Stimulated activated CD8-positive, alpha-beta memory T cell treated with anti-CD3 and anti-CD28 coated beads, Interleukin-15, amount 100 ng/mL, for 48 hours (primary cell): ENCODE data around the gene SLC39A13.

Experiments
- DNase-seq, 2 donors: peaks; one replicate each; pipeline ENCODE4 v3.0.0-alpha.2; 2020; ENCODE audit warnings: low read depth in 2 of 2

The SLC39A13 gene

DNA sequence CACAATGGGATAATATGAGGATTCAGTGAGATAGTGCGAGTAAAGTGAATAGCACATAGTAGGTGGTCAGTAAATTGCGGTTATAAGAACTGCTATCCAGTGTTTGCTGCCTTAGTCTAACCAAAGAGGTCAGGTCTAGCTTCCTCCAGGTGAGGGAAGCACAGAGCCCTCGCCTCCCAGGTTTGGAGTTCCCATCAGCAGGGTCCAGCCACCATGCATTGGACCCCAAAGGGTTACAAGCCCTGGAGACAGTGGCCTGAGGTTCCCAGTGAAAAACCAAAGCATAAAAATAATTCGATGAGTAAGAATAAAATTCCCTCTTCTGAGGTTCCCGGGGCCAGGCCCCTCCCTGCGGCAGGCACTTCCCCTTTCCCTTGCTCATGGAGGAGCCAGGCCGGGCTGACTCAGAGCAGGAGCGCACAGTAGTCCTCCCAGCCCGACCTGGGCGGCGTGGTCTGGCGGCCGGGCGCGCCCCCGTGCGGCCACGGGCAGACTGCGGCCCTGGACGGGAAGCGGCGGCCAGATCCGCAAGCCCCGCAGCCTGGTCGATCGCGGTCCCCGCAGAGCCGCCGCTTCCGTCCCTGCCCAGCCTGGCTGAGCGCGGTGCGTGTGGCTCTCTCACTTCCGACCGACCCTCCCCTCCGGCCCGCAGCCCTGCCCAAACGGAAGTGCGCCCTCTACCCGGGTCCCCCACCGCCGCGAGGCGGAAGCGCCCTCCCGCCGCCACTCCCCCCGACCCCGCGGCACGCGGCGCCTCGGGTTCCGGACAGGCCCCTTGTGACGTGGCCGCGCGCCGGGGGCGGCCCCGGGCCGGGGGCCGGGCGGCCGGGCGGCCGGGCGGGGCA lies at the start of gene SLC39A13:
TSS of gene SLC39A13 (plus strand) at position 845 of the 845 bp plus-strand sequence. CDS start 1,505 bp downstream, outside the sequence.
- DNase-seq: peak; percentile 88 to 89

DNA sequence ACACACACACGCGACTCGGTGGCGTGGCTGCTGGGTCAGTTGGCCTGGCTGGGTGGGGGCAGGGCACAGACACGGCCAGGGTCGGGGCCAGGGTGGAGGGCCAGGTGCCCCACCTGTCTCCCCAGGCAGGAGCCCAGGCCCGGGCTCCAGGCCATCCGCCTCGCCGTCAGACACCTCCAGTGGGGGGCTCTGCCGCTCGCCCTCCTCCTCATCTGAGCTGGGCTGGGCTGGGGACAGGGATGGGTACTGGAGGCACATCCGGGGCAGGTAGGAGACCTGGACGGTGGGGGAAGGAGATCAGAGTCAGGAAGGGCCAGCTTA lies 49.7 kb upstream of the SLC39A13 start:
- no peak for DNase-seq

DNA sequence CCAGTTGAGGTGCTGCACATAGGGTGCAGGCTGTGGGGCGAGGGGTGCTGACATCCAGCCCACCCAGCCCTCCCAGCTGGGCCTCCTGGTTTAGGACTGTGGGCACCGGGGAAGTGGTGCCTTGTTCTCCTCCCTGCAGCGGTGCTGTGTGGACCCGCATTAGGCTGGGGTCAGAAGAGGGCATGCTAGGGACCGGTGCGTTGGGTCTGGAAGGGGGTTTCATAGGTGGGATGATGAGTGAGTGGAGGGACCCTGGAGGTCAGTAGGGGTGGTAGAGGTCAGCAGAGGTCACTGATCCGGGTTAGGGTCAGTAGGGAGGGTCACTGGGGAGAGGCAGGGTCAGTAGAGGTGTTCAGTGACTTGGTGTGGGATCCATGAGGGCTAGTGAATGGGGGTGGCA lies 49.2 kb upstream of the SLC39A13 start:
- no peak for DNase-seq

DNA sequence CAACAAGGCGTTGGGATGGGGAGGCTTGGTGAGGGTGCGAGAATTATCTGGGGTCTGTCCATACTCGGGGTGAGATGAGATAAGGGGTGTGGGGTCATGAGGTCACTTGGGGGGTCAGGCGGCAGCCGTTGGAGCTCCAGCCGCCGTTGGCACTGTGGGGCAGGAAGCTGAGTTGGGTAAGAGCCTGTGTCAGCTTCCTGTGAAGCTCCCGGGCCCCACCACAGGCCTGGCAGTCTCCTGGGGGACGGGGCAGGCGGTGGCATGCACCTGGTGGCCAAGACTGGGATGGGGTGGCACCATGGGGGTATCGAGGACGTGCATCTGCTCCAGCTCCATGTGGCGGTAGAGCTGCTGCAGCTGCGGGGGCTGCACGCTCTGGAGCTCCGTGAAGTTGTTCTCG lies 48.8 kb upstream of the SLC39A13 start:
- no peak for DNase-seq

DNA sequence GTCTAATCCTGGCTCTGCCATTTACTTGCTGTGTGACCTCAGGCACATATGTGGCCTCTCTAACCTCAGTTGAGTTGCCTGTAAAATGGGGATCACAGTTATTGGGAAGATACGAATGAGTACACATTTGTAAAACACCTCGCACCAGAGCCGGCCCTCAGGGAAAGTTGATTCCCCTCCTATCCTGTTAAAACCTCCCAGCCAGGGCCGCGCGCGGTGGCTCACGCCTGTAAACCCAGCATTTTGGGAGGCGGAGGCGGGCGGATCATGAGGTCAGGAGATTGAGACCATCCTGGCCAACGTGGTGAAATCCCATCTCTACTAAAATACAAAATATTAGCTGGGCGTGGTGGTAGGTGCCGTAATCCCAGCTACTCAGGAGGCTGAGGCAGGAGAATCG lies 48.0 kb upstream of the SLC39A13 start:
- DNase-seq: no peak

DNA sequence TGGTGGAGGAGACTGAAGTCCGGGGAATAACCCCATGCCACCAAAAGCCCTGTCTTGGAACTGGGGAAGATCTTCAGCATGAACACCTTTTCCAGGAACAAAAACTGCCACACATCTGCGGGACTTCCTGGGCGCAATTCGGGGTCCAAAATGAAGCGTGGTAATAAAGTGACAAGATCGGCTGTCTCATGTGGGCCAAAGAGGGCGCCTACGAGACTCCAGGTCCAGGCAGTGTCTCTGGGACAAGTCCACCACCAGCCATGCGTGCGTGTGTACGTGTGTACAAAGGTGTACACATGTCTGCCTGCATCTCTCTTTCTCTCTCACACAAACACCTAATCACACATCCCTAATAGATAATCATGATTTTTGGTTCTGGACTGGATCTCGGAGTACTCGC lies 47.0 kb upstream of the SLC39A13 start:
- DNase-seq: no peak

DNA sequence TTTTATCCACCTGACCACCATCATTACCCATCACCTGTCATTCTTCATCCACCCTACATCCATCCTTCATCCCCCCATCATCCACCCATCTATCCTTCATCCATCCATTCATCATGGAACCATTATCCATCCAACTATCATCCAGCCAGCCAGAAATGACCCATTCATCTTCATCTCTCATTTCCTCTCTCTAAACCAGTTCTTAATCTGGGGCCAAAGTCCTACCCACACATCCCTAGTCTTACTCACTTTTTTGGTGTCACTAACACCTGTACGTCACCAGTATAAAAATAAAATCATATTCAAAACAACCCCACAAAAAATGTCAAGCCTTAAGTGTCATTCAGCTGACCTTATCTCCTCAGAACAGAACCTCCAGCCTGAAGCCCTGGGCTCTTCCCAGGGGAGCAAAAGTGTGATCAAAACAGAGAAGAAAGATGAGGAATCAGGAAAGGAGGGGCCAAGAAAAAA lies 42.3 kb upstream of the SLC39A13 start:
- DNase-seq: no peak

DNA sequence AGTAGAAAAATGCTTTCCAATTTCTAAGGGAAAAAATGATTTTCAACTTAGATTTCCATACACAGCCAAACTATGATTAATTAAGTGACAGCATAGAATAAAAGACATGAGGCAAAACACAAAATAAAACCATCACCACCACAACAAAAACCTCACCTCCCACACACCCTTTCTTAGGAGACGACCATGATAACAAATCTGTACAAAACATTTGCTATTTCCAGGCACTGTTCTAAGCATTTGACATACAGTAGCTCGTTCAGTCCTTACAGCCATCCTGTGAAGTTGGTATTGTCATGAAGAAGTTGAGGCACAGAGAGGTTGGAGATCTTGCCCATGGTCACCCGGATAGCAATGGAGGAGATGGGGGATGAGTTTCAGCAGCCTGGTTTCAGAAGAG lies 38.7 kb upstream of the SLC39A13 start:
- no peak for DNase-seq

DNA sequence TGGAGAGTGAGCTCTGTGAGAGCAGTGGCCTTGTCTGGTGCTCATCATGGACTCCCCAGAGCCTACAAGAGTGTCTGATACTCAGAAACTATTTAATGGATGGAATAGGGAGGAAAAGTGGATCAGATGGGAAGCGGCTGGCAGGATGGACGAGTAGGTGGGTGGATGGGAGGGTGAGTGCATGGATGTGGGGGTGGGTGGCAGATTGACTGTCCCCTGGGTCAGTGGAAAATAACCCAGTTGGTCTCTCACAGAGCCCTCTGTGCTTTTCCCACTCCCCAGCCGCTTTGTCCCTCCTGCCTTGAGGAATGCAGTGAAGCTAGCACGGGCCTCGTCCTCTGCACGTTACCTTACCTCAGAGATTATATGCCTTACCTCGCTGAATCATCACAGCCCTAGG lies 36.0 kb upstream of the SLC39A13 start:
- no peak for DNase-seq

DNA sequence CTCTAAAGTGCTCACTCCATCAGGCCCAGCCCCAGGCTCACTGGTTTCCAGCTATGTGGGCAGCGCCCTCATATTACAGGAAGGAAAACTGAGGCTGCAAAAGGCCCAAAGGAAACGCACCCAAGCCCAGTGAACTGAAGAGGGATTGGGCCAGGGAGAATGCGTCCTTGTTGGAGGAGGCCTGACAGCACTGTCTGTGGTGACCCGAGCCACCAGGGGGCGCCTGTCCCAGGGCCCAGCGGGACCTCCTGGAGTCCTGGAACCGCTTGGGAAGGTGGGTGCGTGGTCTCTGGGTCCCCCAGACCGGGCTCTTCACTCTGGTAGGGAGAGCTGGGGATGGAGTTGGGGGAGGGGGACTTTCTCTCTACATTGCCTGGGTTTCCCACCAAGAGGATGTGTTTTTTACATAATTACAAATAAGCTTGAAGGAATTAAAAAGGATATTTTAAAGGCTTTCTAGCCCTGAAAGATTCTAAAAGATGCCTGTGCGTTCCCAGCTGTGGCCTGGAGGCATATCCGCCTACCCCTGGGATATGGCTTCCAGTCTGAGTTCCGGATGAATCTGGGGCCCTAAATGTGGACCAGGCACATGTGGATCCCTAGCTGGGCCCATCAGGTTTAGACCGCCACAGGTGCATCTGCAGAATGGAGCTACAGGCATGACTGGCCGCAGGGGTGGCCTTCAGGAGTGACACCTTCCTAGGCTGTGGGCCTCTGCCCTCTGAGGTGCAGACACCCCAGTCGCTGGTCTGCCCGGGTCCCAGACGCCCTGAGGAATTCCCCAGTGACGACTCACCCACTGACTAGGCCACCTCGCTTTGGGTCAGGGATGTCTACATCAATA lies 34.3 kb upstream of the SLC39A13 start:
- peak; percentile 72 to 73 for DNase-seq

DNA sequence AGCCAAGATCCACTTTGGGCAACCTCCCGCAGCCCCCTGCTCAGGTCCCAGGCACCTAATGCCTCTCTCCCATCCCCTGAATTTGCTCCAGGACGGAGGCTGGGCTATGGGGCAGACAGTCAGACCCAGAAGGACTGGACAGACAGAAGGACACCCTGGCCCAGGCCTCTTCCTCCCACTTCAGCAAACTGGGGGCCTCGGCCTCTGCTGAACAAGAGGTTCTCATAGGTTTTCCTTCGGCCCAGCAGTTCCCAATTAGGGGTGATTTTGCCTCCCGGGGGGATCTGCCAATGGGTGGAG lies 33.7 kb upstream of the SLC39A13 start:
- DNase-seq: no peak

DNA sequence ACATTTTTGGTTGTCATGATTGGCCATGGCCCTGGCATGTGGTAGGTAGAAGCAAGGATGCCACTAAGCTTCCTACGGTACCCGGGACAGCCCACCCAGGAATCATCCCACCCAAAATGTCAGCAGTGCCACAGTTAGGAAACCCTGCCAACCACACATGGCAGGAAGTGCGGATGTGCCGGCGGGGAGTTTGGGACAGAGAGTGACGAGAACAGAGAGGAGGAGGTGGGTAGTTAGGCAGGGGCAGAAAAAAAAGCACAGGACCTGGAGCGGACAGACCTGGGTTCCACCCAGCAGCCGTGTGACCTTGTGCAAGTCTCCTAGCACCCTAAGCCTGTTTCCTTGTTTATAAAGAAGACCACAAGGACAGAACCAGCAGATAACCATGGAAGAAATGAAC lies 33.4 kb upstream of the SLC39A13 start:
- DNase-seq: no peak

DNA sequence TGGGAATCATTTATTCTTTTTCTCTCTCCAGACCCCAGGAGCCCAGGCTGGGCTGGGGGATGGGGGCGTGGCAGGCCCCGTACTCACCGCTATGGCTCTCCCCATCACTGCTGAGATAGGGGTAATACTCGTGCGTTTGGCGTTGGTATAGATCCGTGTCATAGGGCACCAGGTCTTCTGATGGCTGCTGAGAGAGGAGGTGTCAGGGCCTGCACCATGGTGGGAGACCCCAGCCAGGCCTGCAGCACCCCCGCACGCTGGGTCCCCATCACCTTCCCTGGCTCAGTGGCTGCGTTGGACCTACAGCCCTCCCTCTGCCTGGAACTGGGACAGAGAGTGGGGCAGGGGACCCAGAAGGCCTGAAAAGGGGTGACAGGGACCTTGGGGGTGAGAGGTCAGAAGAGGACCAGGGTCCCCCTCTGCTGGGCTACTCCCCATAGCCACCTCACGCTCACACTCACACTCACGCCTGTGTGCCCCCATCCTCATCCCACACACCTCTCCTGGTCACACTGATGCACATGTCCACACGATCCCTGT lies 32.8 kb upstream of the SLC39A13 start:
- no peak for DNase-seq

DNA sequence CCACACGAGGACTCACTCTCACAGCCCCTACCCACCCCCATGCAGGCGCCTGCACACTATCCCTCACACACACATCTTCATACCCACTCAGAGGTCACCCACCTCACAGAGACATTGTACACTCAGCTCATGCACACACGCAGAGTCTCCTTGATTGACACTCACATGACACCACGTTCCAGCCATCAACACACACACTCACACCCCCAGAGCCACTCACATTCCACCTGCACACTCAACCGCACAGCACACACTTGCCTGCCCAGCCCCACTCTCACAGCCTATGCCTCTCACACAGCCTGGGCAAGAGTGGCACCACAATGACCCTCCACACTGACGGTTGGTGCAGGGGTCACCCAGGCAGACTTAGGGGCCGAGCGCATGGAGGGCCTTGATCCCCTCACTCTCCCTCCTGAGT lies 32.3 kb upstream of the SLC39A13 start:
- no peak for DNase-seq

DNA sequence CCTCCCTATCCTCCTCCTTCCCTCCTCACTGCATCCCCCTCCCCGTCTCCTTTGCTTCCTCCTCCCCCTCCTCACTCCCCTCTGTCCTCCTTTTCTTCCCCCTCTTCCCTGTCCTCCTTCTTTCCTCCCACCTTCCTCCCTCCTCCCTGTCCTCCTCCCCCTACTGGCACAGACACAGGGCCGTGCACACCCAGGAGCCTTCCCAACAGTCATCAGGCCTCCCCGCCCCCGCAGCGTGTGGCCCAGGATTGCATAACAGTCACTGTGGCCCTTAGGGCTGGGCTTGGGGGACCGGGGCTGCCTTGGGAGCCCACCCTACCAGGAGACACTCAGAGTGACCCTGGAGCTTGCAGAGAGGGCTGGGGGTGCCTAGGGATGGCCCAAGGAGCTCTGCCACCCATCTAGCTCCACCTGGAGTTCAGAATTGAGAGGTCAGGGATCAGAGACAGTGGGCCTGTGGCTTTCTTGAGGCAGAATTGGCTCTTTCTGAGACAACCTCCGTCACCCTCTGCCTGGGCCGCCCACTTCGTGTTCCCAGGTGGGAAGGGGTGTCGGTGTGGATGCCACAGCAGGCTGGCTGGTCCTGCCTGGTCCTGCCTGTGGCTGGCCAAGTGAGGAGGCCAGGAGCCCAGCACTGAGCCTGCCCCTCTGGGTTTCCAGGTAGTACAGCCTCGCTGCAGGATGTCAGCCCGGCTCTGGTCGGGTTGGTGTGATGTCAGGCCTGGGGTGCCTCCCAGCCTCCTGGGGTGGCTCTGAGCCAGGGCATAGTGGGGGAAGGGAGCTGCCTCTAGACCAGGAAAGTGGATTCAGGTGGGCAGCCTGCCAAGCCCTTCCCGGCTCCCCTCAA lies 31.6 kb upstream of the SLC39A13 start:
- DNase-seq: no peak

DNA sequence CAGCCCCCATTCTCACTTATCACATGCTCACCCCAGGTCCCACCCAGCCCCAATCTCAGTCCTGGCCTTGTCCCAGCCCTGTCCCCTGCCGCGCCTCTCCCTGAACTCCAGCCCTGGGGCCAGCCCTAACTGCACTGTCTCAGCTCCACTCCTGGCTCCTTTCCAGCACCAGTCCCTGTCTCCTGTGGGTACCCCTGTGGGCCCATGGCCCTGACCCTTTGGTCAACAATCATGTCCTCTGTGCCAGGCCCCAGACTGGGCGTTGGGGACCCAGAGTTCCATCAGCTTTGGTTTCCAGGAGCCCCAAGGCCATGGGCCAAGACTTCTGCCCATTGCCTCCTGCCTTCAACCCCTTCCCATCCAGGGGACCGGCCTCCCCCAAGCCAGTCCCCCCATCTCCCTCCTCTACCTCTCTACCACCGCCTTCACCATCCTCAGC lies 30.8 kb upstream of the SLC39A13 start:
- no peak for DNase-seq

DNA sequence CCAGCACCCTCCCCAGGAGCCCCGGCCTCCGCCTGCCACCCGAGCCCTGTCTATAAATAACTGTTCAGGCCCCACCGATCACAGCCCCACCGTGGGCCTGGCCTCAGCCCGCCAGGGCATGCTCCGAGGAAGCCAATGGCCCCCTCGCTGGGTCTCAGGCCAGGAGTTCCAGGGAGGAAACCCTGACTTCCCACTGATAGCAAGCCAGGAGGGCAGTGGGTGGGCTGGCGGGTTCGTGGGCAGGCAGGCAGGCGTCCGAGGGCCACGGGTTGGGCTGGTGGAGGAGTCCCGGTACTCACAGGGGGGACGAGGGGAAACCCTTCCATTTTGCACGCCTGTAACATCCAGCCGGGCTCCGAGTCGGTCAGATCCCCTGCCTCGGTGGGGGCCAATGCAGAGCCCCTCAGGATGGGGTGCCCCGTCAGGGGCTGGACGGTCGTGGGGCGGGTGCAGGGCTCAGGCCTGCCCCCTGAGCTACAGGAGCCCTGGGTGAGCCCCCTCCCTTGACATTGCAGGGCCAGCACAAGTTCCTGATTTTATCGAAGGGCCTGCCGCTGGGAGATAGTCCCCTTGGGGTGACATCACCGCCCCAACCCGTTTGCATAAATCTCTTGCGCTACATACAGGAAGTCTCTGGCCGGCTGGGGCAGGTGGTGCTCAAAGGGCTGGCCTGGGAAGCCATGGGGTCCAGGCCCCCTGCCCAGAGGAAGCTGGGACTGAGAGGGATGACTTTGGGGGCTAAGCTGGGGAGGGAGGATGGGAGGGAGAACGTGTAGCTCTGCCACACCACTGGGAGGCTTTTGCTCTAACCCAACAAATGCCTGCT lies 30.2 kb upstream of the SLC39A13 start, which contains the start of gene SPI1:
TSS of gene SPI1 (minus strand) at position 538 of the 826 bp plus-strand sequence. CDS start at position 344, 194 bp downstream.
- no peak for DNase-seq

DNA sequence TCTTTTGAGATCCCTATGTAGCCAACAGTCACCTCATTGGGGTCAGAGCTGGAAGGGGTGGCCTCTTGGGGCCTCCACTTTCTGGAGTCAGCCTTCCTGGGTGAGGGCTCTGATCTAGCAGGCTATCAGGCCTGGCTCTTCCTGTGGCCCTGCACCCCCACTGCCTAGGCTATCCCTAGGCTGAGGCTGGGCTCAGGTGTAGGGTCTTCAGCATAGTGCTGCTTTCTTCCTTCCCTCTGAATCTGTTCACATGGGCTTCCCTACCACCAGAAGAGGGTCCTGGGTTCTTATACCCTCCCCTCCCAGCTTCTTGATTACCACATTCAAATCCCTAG lies 29.6 kb upstream of the SLC39A13 start:
- no peak for DNase-seq

DNA sequence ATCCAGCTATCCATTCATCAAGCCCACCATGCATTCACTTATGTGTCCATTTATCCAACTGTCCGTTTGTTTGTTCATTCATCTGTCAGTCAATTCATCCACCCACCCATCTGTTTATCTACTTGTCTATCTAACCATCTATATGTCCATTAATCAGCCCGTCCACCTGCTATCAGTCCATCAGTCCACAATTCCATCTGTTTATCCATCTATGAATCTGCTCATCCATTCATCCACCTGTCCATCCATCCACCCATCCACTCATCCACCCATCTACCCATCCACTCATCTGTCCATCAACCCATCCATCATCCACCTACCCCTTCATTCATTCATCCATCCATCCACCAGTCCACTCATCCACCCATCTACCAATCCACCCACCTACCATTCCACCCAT lies 29.1 kb upstream of the SLC39A13 start:
- DNase-seq: no peak

DNA sequence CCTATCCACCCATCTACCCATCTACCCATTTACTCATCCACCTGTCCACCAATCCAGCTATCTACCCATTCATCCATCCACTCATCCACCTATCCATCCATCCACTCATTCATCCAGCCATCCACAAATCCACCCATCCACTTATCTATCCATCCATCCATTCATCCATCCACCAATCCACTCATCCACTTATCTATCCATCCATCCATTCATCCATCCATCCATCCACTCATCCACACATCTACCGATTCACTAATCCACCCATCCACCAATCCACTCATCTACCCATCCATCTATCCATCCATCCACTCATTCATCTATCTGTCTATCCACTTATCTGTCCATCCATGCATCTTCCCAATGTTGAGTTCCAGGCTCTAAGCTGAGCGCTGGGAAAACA lies 28.3 kb upstream of the SLC39A13 start:
- DNase-seq: no peak

DNA sequence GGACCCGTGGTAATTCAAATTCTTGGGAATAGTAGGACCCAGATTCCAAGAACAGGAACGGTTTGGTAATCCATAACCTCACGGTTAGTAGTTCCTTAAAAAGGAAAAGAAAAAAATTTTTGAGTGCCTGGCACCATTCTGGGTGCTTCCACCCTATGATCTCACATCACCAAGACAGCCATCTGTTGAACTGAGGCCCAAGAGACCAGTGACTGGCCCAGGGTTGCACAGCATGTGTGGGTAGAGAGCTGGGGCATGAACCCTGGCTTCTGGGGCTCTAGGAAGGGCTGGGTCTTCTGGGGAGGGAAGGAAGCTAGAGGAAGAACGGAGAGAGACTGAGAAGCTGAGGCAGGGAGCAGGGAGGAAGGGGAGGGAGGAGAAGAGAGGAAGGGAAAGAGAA lies 25.3 kb upstream of the SLC39A13 start:
- DNase-seq: no peak
